Activated CD8-positive, alpha-beta memory T cell treated with anti-CD3 and anti-CD28 coated beads, Interleukin-2, amount 50 U/mL, for 24 hours (primary cell): ENCODE results near the gene TMEM135.
"Not testable (repeated sequence)": the region's sequence is repeated elsewhere in the genome, so short reads cannot be mapped to it uniquely, and the experiment has no call there.

ENCODE experiments used
- DNase-seq: peaks from one replicate; pipeline ENCODE4 v3.0.0-alpha.2; 2020; ENCODE audit errors: extremely low read depth

The TMEM135 gene

DNA sequence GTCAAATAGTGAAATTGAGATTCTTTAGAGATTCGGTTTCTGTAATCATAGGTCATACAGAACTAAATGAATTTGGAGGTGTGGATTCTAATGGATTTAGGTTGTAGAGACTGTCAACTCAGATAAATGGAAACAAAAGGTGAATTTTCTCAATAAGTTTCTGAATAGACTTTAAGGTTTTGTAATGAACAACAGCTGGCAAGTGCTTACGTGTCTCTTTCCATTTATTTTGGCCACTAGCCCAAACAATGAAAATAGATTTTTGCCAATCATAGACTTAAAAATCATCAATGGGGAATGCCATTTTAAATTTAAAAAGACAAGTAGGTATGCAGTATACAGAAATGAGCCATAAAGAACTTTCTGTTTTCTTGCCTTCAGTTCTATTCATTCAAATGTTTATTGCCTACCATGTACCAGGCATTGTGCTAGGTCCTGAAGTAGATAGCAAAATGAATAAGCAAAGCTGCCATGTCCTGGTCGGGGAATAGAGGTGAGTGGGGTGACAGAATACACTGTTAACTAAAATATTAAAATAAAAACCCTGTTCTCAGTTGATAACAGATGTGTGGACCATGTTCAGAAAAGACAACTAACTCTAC, 16.9 kb upstream of the TMEM135 start:
- no peak for DNase-seq

GRCh38 chr11:87022254-87022653, 15.5 kb upstream of the TMEM135 start:
- DNase-seq, result no peak

- DNase-seq, result no peak
Measured at GRCh38 chr11:87022738-87023137, 15.0 kb upstream of the TMEM135 start.

DNA sequence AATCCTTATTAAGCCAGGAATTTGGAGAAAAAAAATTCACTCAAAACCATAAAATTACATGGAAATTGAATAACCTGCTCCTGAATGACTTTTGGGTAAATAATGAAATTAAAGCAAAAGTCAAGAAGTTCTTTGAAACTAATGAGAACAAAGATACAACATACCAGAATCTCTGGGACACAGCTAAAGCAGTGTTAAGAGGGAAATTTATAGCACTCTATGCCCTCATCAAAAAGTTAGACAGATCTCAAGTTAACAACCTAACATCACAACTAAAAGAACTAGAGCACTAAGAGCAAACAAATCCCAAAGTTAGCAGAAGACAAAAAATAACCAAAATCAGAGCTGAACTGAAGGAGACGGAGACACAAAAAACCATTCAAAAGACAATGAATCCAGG, 11.3 kb upstream of the TMEM135 start:
- not testable (repeated sequence) for DNase-seq

GRCh38 chr11:87030458-87031054, 7.2 kb upstream of the TMEM135 start:
- DNase-seq, result no peak

DNA sequence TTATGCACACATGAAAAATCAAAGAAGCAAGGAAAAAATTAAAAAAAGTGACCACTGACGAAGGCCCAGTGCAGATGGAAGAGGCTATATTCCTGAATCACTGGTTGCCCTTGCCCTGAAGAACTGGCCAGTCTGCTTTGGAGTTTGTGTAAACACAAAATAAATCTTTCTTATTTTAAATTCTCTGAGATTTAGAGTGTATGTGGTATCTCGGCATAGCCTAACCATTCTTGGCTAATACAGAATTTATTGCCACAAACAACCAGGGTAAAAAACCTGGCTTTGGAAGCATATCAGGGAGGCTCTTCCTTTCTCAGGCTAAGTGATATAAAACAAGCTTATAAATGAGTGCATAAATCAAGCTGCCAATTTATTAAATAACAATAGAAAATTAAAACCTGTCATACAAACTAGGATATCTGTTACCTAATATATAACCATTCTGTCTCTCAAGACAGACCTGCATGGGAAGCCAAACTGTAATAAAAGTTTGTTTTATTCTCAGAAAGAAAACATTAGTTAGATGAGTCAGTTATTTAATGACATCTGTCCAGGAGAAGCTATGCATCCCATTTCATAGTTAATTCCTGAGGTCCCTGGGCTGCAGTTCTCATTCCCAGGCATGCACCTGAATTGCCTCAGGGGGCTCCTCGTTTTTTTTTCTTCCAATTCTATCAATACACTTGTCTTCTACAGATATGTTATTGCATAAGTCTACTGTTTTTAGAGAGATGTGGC, 6.1 kb upstream of the TMEM135 start:
- DNase-seq, result no peak

- DNase-seq, result no peak
Measured at GRCh38 chr11:87033561-87033960, 4.2 kb upstream of the TMEM135 start.

DNA sequence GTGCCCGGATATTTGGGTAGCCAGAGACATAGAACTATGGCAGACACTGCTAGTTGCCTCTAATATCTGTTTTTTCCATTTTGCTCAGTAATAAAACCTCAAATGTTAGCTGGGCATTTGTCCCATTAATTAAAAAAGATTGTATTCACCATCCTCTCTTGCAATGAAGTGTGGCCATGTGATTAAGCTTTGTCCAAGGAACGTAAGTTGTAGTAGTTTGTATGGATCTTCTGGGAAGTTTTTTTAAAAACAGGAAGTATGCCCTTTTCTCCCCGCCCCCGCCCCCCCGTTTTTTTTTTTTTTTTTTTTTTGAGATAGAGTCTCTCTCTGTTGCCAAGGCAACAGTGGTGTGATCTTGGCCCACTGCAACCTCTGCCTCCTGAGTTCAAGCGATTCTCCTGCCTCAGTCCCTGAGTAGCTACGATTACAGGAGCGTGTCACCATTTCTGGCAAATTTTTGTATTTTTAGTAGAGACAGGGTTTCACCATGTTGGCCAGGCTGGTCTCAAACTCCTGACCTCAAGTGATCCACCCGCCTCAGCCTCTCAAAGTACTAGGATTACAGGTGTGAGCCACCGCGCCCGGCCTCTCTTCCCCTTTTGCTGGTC, 1.7 kb upstream of the TMEM135 start:
- DNase-seq, result no peak

- DNase-seq, result no peak
Measured at GRCh38 chr11:87036756-87037449, 831 bp upstream of the TMEM135 start.

GRCh38 chr11:87038235-87038977, 672 bp downstream of the TMEM135 start:
- no peak for DNase-seq

DNA sequence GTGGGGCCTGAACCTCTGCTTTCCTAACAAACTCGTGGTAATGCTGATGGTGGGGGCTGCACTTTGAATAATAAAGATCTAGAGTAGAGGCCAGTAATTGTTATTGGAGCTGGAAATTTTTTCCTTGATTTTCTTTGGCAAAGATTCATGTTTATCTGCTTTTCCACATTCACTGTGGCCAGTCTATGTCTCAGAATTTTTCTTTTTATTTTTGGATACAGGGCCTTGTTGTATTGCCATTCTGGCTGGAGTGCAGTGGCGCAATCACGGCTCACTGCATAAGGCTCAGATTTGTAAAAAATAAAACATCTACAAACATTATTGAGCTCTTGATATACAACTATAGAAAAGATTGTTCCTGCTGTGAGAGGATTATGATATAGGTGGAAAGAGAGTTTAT, 1.6 kb downstream of the TMEM135 start:
- no peak for DNase-seq

- DNase-seq, result no peak
Measured at GRCh38 chr11:87043894-87044293, 6.2 kb downstream of the TMEM135 start.

- DNase-seq, result no peak
Measured at GRCh38 chr11:87046824-87047223, 9.1 kb downstream of the TMEM135 start.

- no peak for DNase-seq
Measured at GRCh38 chr11:87056091-87056490, 18.4 kb downstream of the TMEM135 start.

DNA sequence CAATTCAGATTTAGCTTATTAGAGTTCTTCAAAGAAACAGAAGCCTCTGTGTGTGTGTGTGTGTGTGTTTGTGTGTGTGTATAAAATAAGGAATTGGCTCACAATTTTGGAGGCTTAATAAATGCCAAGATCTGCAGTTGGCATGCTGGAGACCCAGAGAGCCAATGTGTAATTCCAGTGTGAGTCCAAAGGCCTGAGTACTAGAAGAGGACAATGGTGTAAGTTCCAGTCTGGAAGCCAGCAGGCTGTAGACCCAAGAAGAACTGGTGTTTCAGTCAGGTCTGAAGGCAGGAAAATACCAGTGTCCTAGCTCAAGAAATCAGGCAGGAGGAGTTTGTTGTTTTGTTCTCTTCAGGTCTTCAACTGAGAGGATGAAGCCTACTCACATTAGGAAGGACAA, 20.0 kb downstream of the TMEM135 start:
- no peak for DNase-seq

DNA sequence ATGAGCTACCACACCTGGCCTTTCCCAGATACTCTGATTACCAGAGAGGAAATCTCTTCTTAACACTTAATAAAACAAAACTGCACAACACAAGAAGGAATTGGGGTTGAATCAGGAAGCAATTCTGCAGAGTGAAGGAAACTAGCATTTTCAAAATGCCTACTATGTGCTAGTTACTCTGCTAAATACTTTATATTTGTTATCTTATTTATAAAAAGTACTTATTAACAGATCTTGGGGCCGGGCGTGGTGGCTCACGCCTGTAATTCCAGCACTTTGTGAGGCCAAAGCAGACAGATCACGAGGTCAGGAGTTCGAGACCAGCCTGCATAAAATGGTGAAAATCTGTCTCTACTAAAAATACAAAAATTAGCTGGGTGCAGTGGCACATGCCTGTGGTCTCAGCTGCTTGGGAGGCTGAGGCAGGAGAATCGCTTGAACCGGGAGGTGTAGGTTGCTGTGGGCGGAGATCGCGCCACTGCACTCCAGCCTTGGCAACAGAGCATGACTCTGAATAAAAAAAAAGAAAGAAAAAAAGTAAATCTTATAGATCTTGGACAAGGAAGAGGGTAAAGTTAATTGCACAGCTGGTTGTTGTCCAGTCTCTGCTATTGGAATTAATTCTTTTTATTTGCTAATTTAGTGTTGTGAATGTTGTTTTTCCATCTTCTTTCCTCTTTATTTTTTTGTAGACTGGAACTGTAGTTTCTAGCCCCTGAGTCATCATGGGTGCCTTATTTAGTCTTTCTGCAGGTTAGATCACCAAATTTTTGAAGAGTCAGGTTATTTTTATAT, 22.1 kb downstream of the TMEM135 start:
- DNase-seq, result no peak

GRCh38 chr11:87061766-87062165, 24.0 kb downstream of the TMEM135 start:
- no peak for DNase-seq

- no peak for DNase-seq
Measured at GRCh38 chr11:87063982-87064381, 26.2 kb downstream of the TMEM135 start.

- DNase-seq, result no peak
Measured at GRCh38 chr11:87072787-87073186, 35.1 kb downstream of the TMEM135 start.

DNA sequence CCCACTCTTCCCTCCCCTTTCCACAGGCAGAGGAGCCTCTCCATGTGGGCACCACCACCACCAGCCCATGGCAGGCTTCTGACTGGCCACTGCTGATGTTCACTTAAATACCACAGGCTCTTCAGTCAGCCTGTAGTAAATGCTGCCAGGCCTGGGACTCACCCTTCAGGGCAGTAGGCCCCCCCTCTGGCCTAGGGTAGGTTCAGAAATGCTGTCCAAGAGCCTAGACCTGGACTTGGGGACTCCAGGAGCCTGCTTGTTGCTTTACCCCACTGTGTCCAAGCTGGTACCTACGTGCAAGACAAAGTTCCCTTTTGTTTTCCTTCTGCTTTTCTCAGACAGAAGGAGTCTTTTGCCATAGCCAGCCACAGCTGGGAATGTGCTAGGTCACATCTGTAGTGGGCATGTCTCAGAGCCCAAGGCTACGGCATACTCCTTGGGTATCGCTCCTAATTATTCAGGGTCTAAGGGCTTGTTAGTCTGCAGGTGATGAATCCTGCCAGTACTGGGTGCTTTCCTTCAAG, 38.6 kb downstream of the TMEM135 start:
- DNase-seq, result no peak
